ENCODE data around the gene PID1.
"Not testable (repeated sequence)": the region's sequence is repeated elsewhere in the genome, so short reads cannot be mapped to it uniquely, and the experiment has no call there.

PID1 gene

GRCh38 chr2:229206548-229206947, 64.5 kb downstream of the PID1 start:
- no peak for DNase-seq

GRCh38 chr2:229205704-229206103, 65.4 kb downstream of the PID1 start:
- DNase-seq: no peak

- no peak for DNase-seq
These were observed 68.4 kb downstream of the PID1 start for GRCh38 chr2:229202646-229203045.

GRCh38 chr2:229201521-229201920, 69.6 kb downstream of the PID1 start:
- no peak for DNase-seq

GRCh38 chr2:229199267-229199666, 71.8 kb downstream of the PID1 start:
- DNase-seq: no peak

GRCh38 chr2:229196448-229196847, 74.6 kb downstream of the PID1 start:
- no peak for DNase-seq

- no peak for DNase-seq
These were observed 75.6 kb downstream of the PID1 start for GRCh38 chr2:229195346-229195947.

- no peak for DNase-seq
These were observed 77.8 kb downstream of the PID1 start for GRCh38 chr2:229193281-229193680.

- no peak for DNase-seq
These were observed 79.7 kb downstream of the PID1 start for GRCh38 chr2:229191413-229191812.

GRCh38 chr2:229187123-229187522, 84.0 kb downstream of the PID1 start:
- not testable (repeated sequence) for DNase-seq

- DNase-seq: no peak
These were observed 89.4 kb downstream of the PID1 start for GRCh38 chr2:229181641-229182040.

- no peak for DNase-seq
These were observed 90.4 kb downstream of the PID1 start for GRCh38 chr2:229180658-229181057.

- no peak for DNase-seq
These were observed 91.5 kb downstream of the PID1 start for GRCh38 chr2:229179628-229180027.

GRCh38 chr2:229178706-229179105, 92.4 kb downstream of the PID1 start:
- no peak for DNase-seq

GRCh38 chr2:229178117-229178516, 93.0 kb downstream of the PID1 start:
- DNase-seq: no peak

GRCh38 chr2:229176136-229176535, 95.0 kb downstream of the PID1 start:
- DNase-seq: no peak

- no peak for DNase-seq
These were observed 95.6 kb downstream of the PID1 start for GRCh38 chr2:229175497-229175863.

GRCh38 chr2:229174794-229175496, 96.1 kb downstream of the PID1 start:
- DNase-seq: no peak

GRCh38 chr2:229173825-229174359, 97.2 kb downstream of the PID1 start:
- no peak for DNase-seq

- no peak for DNase-seq
These were observed 100.2 kb downstream of the PID1 start for GRCh38 chr2:229170916-229171315.

GRCh38 chr2:229170171-229170570, 100.9 kb downstream of the PID1 start:
- DNase-seq: no peak

GRCh38 chr2:229169751-229170150, 101.3 kb downstream of the PID1 start:
- no peak for DNase-seq

GRCh38 chr2:229164545-229165249, 106.4 kb downstream of the PID1 start:
- no peak for DNase-seq

- no peak for DNase-seq
These were observed 107.2 kb downstream of the PID1 start for GRCh38 chr2:229163893-229164292.

Measured in NCI-H526 treated with DMSO at 0.1 percent for 48 hours (cell line).